A549 treated with dexamethasone at 1 μM for 4 hours (cell line): ENCODE data around the gene JMY. TPM values are rescaled to one million over a fixed set of nuclear protein-coding genes. Genes with fewer than 3 reads are reported as not detected.

Experiments
- total RNA-seq: library from RNA; stranded (reverse); fragments of 200-300 nt; extraction: Qiagen RNA extraction; gene quantifications from 5 replicates; pipeline ENCODE4 v1.2.3, GENCODE V29; 2022

JMY gene, protein sequence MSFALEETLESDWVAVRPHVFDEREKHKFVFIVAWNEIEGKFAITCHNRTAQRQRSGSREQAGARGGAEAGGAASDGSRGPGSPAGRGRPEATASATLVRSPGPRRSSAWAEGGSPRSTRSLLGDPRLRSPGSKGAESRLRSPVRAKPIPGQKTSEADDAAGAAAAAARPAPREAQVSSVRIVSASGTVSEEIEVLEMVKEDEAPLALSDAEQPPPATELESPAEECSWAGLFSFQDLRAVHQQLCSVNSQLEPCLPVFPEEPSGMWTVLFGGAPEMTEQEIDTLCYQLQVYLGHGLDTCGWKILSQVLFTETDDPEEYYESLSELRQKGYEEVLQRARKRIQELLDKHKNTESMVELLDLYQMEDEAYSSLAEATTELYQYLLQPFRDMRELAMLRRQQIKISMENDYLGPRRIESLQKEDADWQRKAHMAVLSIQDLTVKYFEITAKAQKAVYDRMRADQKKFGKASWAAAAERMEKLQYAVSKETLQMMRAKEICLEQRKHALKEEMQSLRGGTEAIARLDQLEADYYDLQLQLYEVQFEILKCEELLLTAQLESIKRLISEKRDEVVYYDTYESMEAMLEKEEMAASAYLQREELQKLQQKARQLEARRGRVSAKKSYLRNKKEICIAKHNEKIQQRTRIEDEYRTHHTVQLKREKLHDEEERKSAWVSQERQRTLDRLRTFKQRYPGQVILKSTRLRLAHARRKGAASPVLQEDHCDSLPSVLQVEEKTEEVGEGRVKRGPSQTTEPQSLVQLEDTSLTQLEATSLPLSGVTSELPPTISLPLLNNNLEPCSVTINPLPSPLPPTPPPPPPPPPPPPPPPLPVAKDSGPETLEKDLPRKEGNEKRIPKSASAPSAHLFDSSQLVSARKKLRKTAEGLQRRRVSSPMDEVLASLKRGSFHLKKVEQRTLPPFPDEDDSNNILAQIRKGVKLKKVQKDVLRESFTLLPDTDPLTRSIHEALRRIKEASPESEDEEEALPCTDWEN
- 2.3 to 4.3 TPM (median 3.3 TPM) in 5 replicates for total RNA-seq

DNA sequence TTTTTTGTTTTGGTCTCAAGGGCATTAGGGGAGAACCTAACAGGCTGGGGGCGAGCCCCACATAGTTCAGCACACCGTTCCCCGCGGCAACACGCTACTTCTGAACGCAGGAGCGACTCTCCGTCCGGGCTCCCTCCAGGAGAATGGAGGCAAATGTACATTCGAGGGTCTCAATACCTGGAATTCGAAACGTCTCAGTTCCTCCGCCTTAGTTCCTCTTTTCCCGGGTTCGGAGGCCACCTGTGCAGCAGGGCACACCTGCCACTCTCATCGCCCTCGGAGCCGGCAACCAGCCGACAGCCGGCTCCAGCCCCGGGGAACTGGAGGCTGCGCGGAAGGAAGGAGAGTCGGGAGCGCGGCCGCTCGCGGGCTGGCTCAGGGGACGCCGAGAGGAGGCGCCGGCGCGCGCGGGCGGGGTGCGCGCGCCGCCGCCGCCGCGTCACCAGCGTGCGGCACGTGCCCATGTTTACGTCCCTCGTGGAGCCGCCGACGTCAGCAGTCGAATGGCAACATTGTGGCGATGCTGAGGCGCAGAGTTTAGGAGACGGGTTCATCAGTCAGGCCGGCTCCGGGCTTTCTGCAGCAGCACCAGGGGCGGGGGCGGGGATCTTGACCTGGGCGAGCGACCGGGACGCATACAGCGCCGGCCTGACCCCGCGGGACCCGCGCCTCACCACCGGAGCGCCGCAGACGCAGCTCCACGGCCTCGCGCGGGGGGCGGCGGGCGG lies at the start of gene JMY:
TSS of gene JMY (plus strand) at position 498 of the 728 bp plus-strand sequence. CDS start 520 bp downstream, outside the sequence.

Other genes starting within 250 kb of the JMY start
- 0.12 TPM in 1 of 5 replicates, not detected in the others for gene DMGDH, start 166.5 kb upstream of the JMY start, total RNA-seq
- gene BHMT2, start 166.4 kb upstream of the JMY start, total RNA-seq: not detected in 5 replicates
- not detected in 5 replicates for gene BHMT, start 124.3 kb upstream of the JMY start, total RNA-seq